DOHH2 (cell line): ENCODE data around the gene ATP1A1.

Experiments
- H3F3A ChIP-seq: fragments of 200-600 bp; sonication (generic), shearing (Covaris generic); 2 replicates; pipeline ENCODE4 v1.6.0; 2016; ENCODE audit warnings: antibody characterized with exemption, mild to moderate bottlenecking; ENCODE audit not compliant: control insufficient read depth, insufficient read depth
- H3K27ac ChIP-seq: fragments of 200-600 bp; sonication (generic); 2 replicates; pipeline ENCODE4 v1.5.1; 2014; ENCODE audit warnings: low read depth, mild to moderate bottlenecking, low read length, moderate library complexity
- H3K27me3 ChIP-seq: fragments of 200-600 bp; sonication (generic); 2 replicates; pipeline ENCODE4 v1.6.1; 2014; ENCODE audit warnings: mild to moderate bottlenecking, low read length, mixed read lengths; ENCODE audit not compliant: control insufficient read depth
- H3K36me3 ChIP-seq: fragments of 200-600 bp; sonication (generic); 2 replicates; pipeline ENCODE4 v1.6.1; 2014; ENCODE audit warnings: mild to moderate bottlenecking, low read length, moderate library complexity, mixed read lengths; ENCODE audit not compliant: control insufficient read depth
- H3K4me1 ChIP-seq: fragments of 200-600 bp; sonication (generic); 2 replicates; pipeline ENCODE4 v1.6.1; 2014; ENCODE audit warnings: mild to moderate bottlenecking, low read length, mixed read lengths; ENCODE audit not compliant: control insufficient read depth
- H3K4me2 ChIP-seq: fragments of 200-600 bp; sonication (generic); 2 replicates; pipeline ENCODE4 v1.6.0; 2014; ENCODE audit warnings: mild to moderate bottlenecking, low read length, moderate library complexity
- H3K4me3 ChIP-seq: fragments of 200-600 bp; sonication (generic); 2 replicates; pipeline ENCODE4 v1.5.1; 2014; ENCODE audit warnings: mild to moderate bottlenecking, low read length, mixed read lengths
- H3K79me2 ChIP-seq: fragments of 200-600 bp; sonication (generic); 2 replicates; pipeline ENCODE4 v1.6.1; 2014; ENCODE audit warnings: mild to moderate bottlenecking, low read length, mixed read lengths; ENCODE audit not compliant: control insufficient read depth
- H3K9me2 ChIP-seq: fragments of 200-600 bp; sonication (generic); replicated peaks from 2 replicates; pipeline ENCODE4 v1.6.1; 2014; ENCODE audit warnings: mild to moderate bottlenecking, low read length, mixed read lengths; ENCODE audit not compliant: control insufficient read depth
- H3K9me3 ChIP-seq: fragments of 200-600 bp; sonication (generic); 2 replicates; pipeline ENCODE4 v1.6.1; 2014; ENCODE audit warnings: antibody characterized with exemption, low read length, mixed read lengths; ENCODE audit not compliant: control insufficient read depth, insufficient read depth
- H4K20me1 ChIP-seq: fragments of 200-600 bp; sonication (generic); 2 replicates; pipeline ENCODE4 v1.6.0; 2014; ENCODE audit warnings: low read depth, mild to moderate bottlenecking, antibody characterized with exemption, low read length, moderate library complexity; ENCODE audit not compliant: control insufficient read depth, insufficient read depth
- CTCF ChIP-seq: fragments of 200-600 bp; sonication (generic); IDR thresholded peaks from one replicate; pipeline ENCODE4 v1.5.1; 2014; ENCODE audit warnings: antibody characterized with exemption, mild to moderate bottlenecking, low read depth, low read length; ENCODE audit not compliant: poor library complexity, severe bottlenecking
- EZH2phosphoT487 ChIP-seq: fragments of 200-600 bp; sonication (generic); IDR thresholded peaks from 2 replicates; pipeline ENCODE4 v1.6.1; 2017; ENCODE audit warnings: borderline replicate concordance, mild to moderate bottlenecking, antibody characterized with exemption, low read length, moderate library complexity, mixed read lengths

The ATP1A1 gene

GRCh38 chr1:116367256-116367945 lies 5.6 kb upstream of the ATP1A1 start:
- no peaks in the 10 kb centered on the region for H3K9me2 ChIP-seq
- no peak for TF ChIP-seq EZH2phosphoT487
- no peak for TF ChIP-seq CTCF
- H3K79me2 ChIP-seq: no peaks in the 10 kb centered on the region
- peaks cover 5% of the 10 kb centered on the region; the same call in 1 of the 2 replicates for H3K27me3 ChIP-seq
- no peaks in the 10 kb centered on the region for H3K9me3 ChIP-seq
- H3K36me3 ChIP-seq: no peaks in the 10 kb centered on the region
- no peak overlapping the region for H3K4me3 ChIP-seq
- no peaks in the 10 kb centered on the region for H4K20me1 ChIP-seq
- no peaks in the 10 kb centered on the region for H3F3A ChIP-seq
- H3K4me2 ChIP-seq: no peak overlapping the region
- H3K4me1 ChIP-seq: peaks cover 9% of the 10 kb centered on the region
- no peak overlapping the region for H3K27ac ChIP-seq

GRCh38 chr1:116368241-116368640 lies 4.8 kb upstream of the ATP1A1 start:
- H3K9me2 ChIP-seq: no peaks in the 10 kb centered on the region
- no peaks in the 10 kb centered on the region for H3F3A ChIP-seq
- no peak overlapping the region for H3K4me2 ChIP-seq
- no peak overlapping the region for H3K4me3 ChIP-seq
- H4K20me1 ChIP-seq: no peaks in the 10 kb centered on the region
- H3K36me3 ChIP-seq: no peaks in the 10 kb centered on the region
- H3K9me3 ChIP-seq: no peaks in the 10 kb centered on the region
- peaks cover under 1% of the 10 kb centered on the region for H3K79me2 ChIP-seq
- no peak overlapping the region for H3K27ac ChIP-seq
- peaks cover 12% of the 10 kb centered on the region for H3K4me1 ChIP-seq
- peaks cover 5% of the 10 kb centered on the region; the same call in 1 of the 2 replicates for H3K27me3 ChIP-seq
- TF ChIP-seq CTCF: no peak

- no peak overlapping the region for H3K4me3 ChIP-seq
- H3K27me3 ChIP-seq: peaks cover 5% of the 10 kb centered on the region; the same call in 1 of the 2 replicates
- TF ChIP-seq CTCF (no peak), EZH2phosphoT487 (no peak)
- H3K4me2 ChIP-seq: no peak overlapping the region
- H3K4me1 ChIP-seq: peaks cover 17% of the 10 kb centered on the region
- H3F3A ChIP-seq: no peaks in the 10 kb centered on the region
- H3K27ac ChIP-seq: no peak overlapping the region
- peaks cover 16% of the 10 kb centered on the region for H3K36me3 ChIP-seq
- no peaks in the 10 kb centered on the region for H3K9me3 ChIP-seq
- no peaks in the 10 kb centered on the region for H3K9me2 ChIP-seq
- peaks cover 4% of the 10 kb centered on the region for H4K20me1 ChIP-seq
- H3K79me2 ChIP-seq: peaks cover 20% of the 10 kb centered on the region
Measured at GRCh38 chr1:116370181-116370580, 2.9 kb upstream of the ATP1A1 start.
